Measurements from ENCODE around the gene NRXN2. TPM values are rescaled to one million over a fixed set of nuclear protein-coding genes. Genes with fewer than 3 reads are reported as not detected.

The NRXN2 gene
- total and polyA plus RNA-seq, 10 of the 15 experiments (the other 5 are each of a cell fraction or from before 2014, with no cell fraction given), result 0.03 to 1.4 (median 0.23) TPM

- Histone ChIP-seq H3K27me3 (replicated peaks in 1 of 2; ENCODE audit: control insufficient read depth in 2 of 2, insufficient read depth in 2 of 2, low read length in 1 of 2) (no peaks in the 10 kb centered on the region), H3K9me3 (replicated peaks; ENCODE audit: control insufficient read depth, insufficient read depth, low read length) (no peaks in the 10 kb centered on the region), H3K27ac (ENCODE audit: control insufficient read depth, insufficient read depth) (no peak overlapping the region), H3K4me2 (ENCODE audit: control insufficient read depth, insufficient read depth) (no peak overlapping the region), H3K36me3 (ENCODE audit: control insufficient read depth in 2 of 2, insufficient read depth in 2 of 2, low read length in 1 of 2) (no peaks in the 10 kb centered on the region), H4K20me1 (ENCODE audit: control insufficient read depth, insufficient read depth) (no peaks in the 10 kb centered on the region), H2AFZ (ENCODE audit: control insufficient read depth, low read depth, low read length) (no peak overlapping the region), H3K79me2 (ENCODE audit: control insufficient read depth, insufficient read depth, low read length) (no peaks in the 10 kb centered on the region), H3K4me3 (no peak overlapping the region), H3K4me1 (ENCODE audit: control insufficient read depth, insufficient read depth, low read length) (no peaks in the 10 kb centered on the region), H3K9ac (ENCODE audit: control insufficient read depth, insufficient read depth, low read length) (no peak overlapping the region)
- SMC1A ChIA-PET (ENCODE audit: uncharacterized antibody, unreplicated experiment), result no interaction called here
- POLR2A ChIA-PET, result no interaction called here
- DNase-seq (ENCODE audit: low read depth, low spot score), result no peak
- intact Hi-C loops (cut with micrococcal nuclease; ENCODE audit: unreplicated experiment) (no loop called here), in situ Hi-C loops (cut with MboI) (no loop called here)
- 6% methylated on average over 6 of the region's 6 CpGs for WGBS (ENCODE audit: insufficient coverage, insufficient replicate concordance, low lambda C conversion rate, missing lambda C conversion rate)
- no TSS peak for BruUV-seq (replicated peaks)
- CTCF ChIA-PET, result no interaction called here
- ATAC-seq, result no peak
- TF ChIP-seq MEF2B (IDR thresholded peaks at IDR 0.05; ENCODE audit: partially characterized antibody, poor library complexity, severe bottlenecking), result no peak
- no peak for TF ChIP-seq HDGF (IDR thresholded peaks at IDR 0.05)
- TF ChIP-seq SUZ12 (IDR thresholded peaks at IDR 0.05; ENCODE audit: unreplicated experiment), result no peak
- no peak for TF ChIP-seq EED (IDR thresholded peaks at IDR 0.05; ENCODE audit: low read depth)
- no peak for TF ChIP-seq CTCF (IDR thresholded peaks at IDR 0.05 in 2 of 3, conservative IDR thresholded peaks at IDR 0.05 in 1 of 3; ENCODE audit: control insufficient read depth in 2 of 3, extremely low read depth in 1 of 3, insufficient read depth in 1 of 3, low read depth in 3 of 3, low read length in 3 of 3)
- no peak for TF ChIP-seq ASH2L (IDR thresholded peaks at IDR 0.05; ENCODE audit: borderline replicate concordance, low read depth)
- TF ChIP-seq ZNF274 (IDR thresholded peaks at IDR 0.05; ENCODE audit: insufficient read depth, insufficient read length), result no peak
- no peak for TF ChIP-seq NBN (IDR thresholded peaks at IDR 0.05)
- TF ChIP-seq RFX5 (IDR thresholded peaks at IDR 0.05; ENCODE audit: low read depth, low read length), result no peak
- no peak for TF ChIP-seq CREM (IDR thresholded peaks at IDR 0.05; ENCODE audit: low read depth)
- no peak for TF ChIP-seq RELA (IDR thresholded peaks at IDR 0.05; ENCODE audit: borderline replicate concordance, partially characterized antibody)
- no peak for FAIRE-seq
- RAD21 ChIA-PET (ENCODE audit: unreplicated experiment), result no interaction called here
Observed at GRCh38 chr11:64613648-64614047, 109.3 kb downstream of the NRXN2 start.
